WTC11 (cell line): ENCODE measurements around the gene FGD2. TPM values are rescaled to one million over a fixed set of nuclear protein-coding genes. Genes with fewer than 3 reads are reported as not detected.
"Not testable (repeated sequence)": the region's sequence is repeated elsewhere in the genome, so short reads cannot be mapped to it uniquely, and the experiment has no call there.

Source experiments
- ATAC-seq: fragments of 200-7000 bp; cut with Tn5 transposase; 2 replicates; pipeline ENCODE4 v1.10.0; 2021; ENCODE audit warnings: mild to moderate bottlenecking, moderate library complexity
- CTCF ChIA-PET: fragments of 300-600 bp; sonication (Branson Sonifier 250); formaldehyde crosslinking; loops from one replicate; lab custom pipeline; 2021; ENCODE audit warnings: antibody characterized with exemption; lab: Charles Lee
- POLR2A ChIA-PET: fragments of 350-600 bp; sonication (Branson Sonifier 250); formaldehyde crosslinking; loops from one replicate; lab custom pipeline; 2021; ENCODE audit warnings: antibody characterized with exemption; lab: Charles Lee
- DNase-seq: peaks from one replicate; pipeline ENCODE4 v3.0.0; 2021; ENCODE audit warnings: low spot score
- H3K27ac Mint-ChIP-seq: 2 replicates; pipeline ENCODE4 v1.8.0; 2021; ENCODE audit warnings: mixed read lengths
- H3K27me3 Mint-ChIP-seq: 2 replicates; pipeline ENCODE4 v1.8.0; 2021; ENCODE audit warnings: low read depth, mild to moderate bottlenecking, moderate library complexity, mixed read lengths
- H3K36me3 Mint-ChIP-seq: 2 replicates; pipeline ENCODE4 v1.8.0; 2021; ENCODE audit warnings: mixed read lengths
- H3K4me1 Mint-ChIP-seq: 2 replicates; pipeline ENCODE4 v1.8.0; 2022; ENCODE audit warnings: mixed read lengths
- H3K4me3 Mint-ChIP-seq: 2 replicates; pipeline ENCODE4 v1.8.0; 2021; ENCODE audit warnings: mild to moderate bottlenecking, moderate library complexity, mixed read lengths
- H3K9me3 Mint-ChIP-seq: 2 replicates; pipeline ENCODE4 v1.8.0; 2021; ENCODE audit warnings: mixed read lengths
- ATF1 ChIP-seq: sonication (generic); formaldehyde crosslinking; IDR thresholded peaks from 2 replicates; pipeline ENCODE4 v1.8.1; 2023; ENCODE audit warnings: mild to moderate bottlenecking, moderate library complexity, missing genetic modification reagents
- ESRRA ChIP-seq: sonication (generic); formaldehyde crosslinking; IDR thresholded peaks from 2 replicates; pipeline ENCODE4 v1.8.1; 2022; ENCODE audit warnings: mild to moderate bottlenecking, missing genetic modification reagents, borderline replicate concordance
- ETV6 ChIP-seq: sonication (generic); formaldehyde crosslinking; IDR thresholded peaks from 2 replicates; pipeline ENCODE4 v1.8.1; 2022; ENCODE audit warnings: mild to moderate bottlenecking, missing genetic modification reagents
- GTF2I ChIP-seq: fragments of 250-450 bp; sonication (Bioruptor Pico); conservative IDR thresholded peaks from 2 replicates; pipeline ENCODE4 v1.4.0; 2021; ENCODE audit warnings: mild to moderate bottlenecking
- IRF2 ChIP-seq: sonication (generic); formaldehyde crosslinking; IDR thresholded peaks from 2 replicates; pipeline ENCODE4 v1.8.0; 2022; ENCODE audit warnings: low read depth, missing genetic modification reagents, borderline replicate concordance
- MYBL2 ChIP-seq: sonication (generic); formaldehyde crosslinking; IDR thresholded peaks from 2 replicates; pipeline ENCODE4 v1.8.1; 2023; ENCODE audit warnings: mild to moderate bottlenecking, moderate library complexity, missing genetic modification reagents
- PRRX2 ChIP-seq: fragments of 250-450 bp; sonication (Bioruptor Pico); IDR thresholded peaks from 2 replicates; pipeline ENCODE4 v1.8.0; 2021; ENCODE audit warnings: mild to moderate bottlenecking
- RORB ChIP-seq: fragments of 250-450 bp; sonication (Bioruptor Pico); IDR thresholded peaks from 2 replicates; pipeline ENCODE4 v1.9.0; 2021; ENCODE audit warnings: mild to moderate bottlenecking
- SOX15 ChIP-seq: fragments of 250-450 bp; sonication (Bioruptor Pico); IDR thresholded peaks from 2 replicates; pipeline ENCODE4 v1.9.0; 2021; ENCODE audit warnings: mild to moderate bottlenecking
- TCF7 ChIP-seq: sonication (generic); formaldehyde crosslinking; IDR thresholded peaks from 2 replicates; pipeline ENCODE4 v1.8.0; 2022; ENCODE audit warnings: mild to moderate bottlenecking, low read depth, missing genetic modification reagents, moderate library complexity
- TEAD1 ChIP-seq: sonication (generic); formaldehyde crosslinking; IDR thresholded peaks from 2 replicates; pipeline ENCODE4 v1.8.0; 2022; ENCODE audit warnings: mild to moderate bottlenecking, missing genetic modification reagents
- TP53 ChIP-seq: sonication (generic); formaldehyde crosslinking; IDR thresholded peaks from 2 replicates; pipeline ENCODE4 v1.8.1; 2023; ENCODE audit warnings: mild to moderate bottlenecking, missing genetic modification reagents
- ZBTB21 ChIP-seq: sonication (generic); formaldehyde crosslinking; IDR thresholded peaks from 2 replicates; pipeline ENCODE4 v1.8.1; 2023; ENCODE audit warnings: mild to moderate bottlenecking, missing genetic modification reagents, borderline replicate concordance
- ZNF219 ChIP-seq: sonication (generic); formaldehyde crosslinking; IDR thresholded peaks from 2 replicates; pipeline ENCODE4 v1.8.0; 2023; ENCODE audit warnings: missing genetic modification reagents, mild to moderate bottlenecking, borderline replicate concordance
- ZNF512 ChIP-seq: sonication (generic); formaldehyde crosslinking; IDR thresholded peaks from 2 replicates; pipeline ENCODE4 v1.8.1; 2022; ENCODE audit warnings: missing genetic modification reagents, borderline replicate concordance
- ZNF671 ChIP-seq: fragments of 250-450 bp; sonication (Bioruptor Pico); IDR thresholded peaks from 2 replicates; pipeline ENCODE4 v1.8.0; 2021; ENCODE audit warnings: mild to moderate bottlenecking
- total RNA-seq: library from RNA; stranded (reverse); gene quantifications from 3 replicates; pipeline ENCODE4 v1.2.3, GENCODE V29; 2021
- TF ChIP-seq, protein P1 (sequence below): fragments of 250-450 bp; sonication (Bioruptor Pico); IDR thresholded peaks from 2 replicates; pipeline ENCODE4 v1.8.0; 2021; ENCODE audit warnings: mild to moderate bottlenecking
- TF ChIP-seq, protein P2 (sequence below): sonication (generic); formaldehyde crosslinking; IDR thresholded peaks from 2 replicates; pipeline ENCODE4 v1.8.1; 2023; ENCODE audit warnings: mild to moderate bottlenecking, missing genetic modification reagents, moderate library complexity
- TF ChIP-seq, protein P3 (sequence below): sonication (generic); formaldehyde crosslinking; IDR thresholded peaks from 2 replicates; pipeline ENCODE4 v1.8.0; 2023; ENCODE audit warnings: missing genetic modification reagents, mild to moderate bottlenecking, borderline replicate concordance

The FGD2 gene
- total RNA-seq, 1 experiment from 2014 or later: 0.31 TPM

DNA sequence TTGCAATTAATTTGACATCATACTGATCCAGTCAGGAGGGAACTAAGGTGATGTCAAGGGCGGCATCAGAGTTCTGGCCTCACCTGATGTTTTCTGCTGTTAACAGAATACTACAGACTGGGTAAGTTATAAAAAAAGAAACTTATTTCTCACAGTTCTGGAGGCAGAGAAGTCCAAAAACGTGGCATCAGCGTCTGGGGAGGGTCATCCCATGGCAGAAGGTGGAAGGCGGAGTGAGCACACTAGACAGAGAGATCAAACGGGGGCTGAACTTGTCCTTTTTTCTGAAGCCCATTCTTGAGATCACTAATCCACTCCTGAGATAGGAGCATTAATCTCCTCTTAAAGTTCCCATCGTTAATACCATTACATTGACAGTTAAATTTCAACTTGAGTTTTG is 16.2 kb upstream of the FGD2 start:
- Mint-ChIP-seq H3K4me1 (peaks cover 9% of the 10 kb centered on the region), H3K4me3 (no peak overlapping the region), H3K27ac (no peak overlapping the region)
- ATAC-seq: no peak
- TF ChIP-seq GTF2I (CRISPR knock-in tag) (no peak), IRF2 (CRISPR knock-in tag) (no peak), ZNF512 (CRISPR knock-in tag) (no peak), TP53 (CRISPR knock-in tag) (no peak), MYBL2 (CRISPR knock-in tag) (no peak), SOX15 (CRISPR knock-in tag) (no peak), TEAD1 (CRISPR knock-in tag) (no peak)
- TF ChIP-seq, protein P1, sequence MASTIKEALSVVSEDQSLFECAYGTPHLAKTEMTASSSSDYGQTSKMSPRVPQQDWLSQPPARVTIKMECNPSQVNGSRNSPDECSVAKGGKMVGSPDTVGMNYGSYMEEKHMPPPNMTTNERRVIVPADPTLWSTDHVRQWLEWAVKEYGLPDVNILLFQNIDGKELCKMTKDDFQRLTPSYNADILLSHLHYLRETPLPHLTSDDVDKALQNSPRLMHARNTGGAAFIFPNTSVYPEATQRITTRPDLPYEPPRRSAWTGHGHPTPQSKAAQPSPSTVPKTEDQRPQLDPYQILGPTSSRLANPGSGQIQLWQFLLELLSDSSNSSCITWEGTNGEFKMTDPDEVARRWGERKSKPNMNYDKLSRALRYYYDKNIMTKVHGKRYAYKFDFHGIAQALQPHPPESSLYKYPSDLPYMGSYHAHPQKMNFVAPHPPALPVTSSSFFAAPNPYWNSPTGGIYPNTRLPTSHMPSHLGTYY (CRISPR knock-in tag): no peak
- TF ChIP-seq, protein P2, sequence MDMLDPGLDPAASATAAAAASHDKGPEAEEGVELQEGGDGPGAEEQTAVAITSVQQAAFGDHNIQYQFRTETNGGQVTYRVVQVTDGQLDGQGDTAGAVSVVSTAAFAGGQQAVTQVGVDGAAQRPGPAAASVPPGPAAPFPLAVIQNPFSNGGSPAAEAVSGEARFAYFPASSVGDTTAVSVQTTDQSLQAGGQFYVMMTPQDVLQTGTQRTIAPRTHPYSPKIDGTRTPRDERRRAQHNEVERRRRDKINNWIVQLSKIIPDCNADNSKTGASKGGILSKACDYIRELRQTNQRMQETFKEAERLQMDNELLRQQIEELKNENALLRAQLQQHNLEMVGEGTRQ: no peak
- TF ChIP-seq, all 79 proteins: peak for 0
- DNase-seq: no peak
- Mint-ChIP-seq H3K36me3 (no peaks in the 10 kb centered on the region), H3K9me3 (0 out of 2 replicates have a peak, but pooled peaks cover 3% of the 10 kb centered on the region), H3K27me3 (no peaks in the 10 kb centered on the region)
- CTCF ChIA-PET: interaction anchor here (1.1 to 1.6 kb wide), 2 partner anchors 29 to 104 kb away, joined by 3 read pairs; no protein-coding TSS in a partner anchor
- POLR2A ChIA-PET: no interaction called here

DNA sequence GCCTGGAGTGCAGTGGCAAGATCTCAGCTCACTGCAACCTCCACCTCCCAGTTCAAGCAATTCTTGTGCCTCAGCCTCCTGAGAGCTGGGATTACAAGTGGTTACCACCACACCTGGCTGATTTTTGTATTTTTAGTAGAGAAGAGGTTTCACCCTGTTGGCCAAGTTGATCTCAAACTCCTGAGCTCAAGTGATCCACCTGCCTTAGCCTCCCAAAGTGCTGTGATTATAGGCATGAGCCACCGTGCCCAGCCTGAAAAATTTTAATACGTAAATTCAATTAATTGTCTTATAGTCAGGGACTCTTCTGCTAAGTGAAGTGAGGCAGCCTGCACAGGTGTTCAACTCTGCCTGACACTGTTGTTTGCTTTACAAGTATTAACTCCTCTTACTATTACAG is 15.1 kb upstream of the FGD2 start:
- ATAC-seq, DNase-seq, POLR2A ChIA-PET, H3K27ac Mint-ChIP-seq, H3K4me1 Mint-ChIP-seq, H3K9me3 Mint-ChIP-seq, H3K4me3 Mint-ChIP-seq, H3K27me3 Mint-ChIP-seq, H3K36me3 Mint-ChIP-seq: not testable (repeated sequence)
- CTCF ChIA-PET: interaction anchor here (1.1 to 1.6 kb wide), 2 partner anchors 28 to 105 kb away, joined by 3 read pairs; no protein-coding TSS in a partner anchor

DNA sequence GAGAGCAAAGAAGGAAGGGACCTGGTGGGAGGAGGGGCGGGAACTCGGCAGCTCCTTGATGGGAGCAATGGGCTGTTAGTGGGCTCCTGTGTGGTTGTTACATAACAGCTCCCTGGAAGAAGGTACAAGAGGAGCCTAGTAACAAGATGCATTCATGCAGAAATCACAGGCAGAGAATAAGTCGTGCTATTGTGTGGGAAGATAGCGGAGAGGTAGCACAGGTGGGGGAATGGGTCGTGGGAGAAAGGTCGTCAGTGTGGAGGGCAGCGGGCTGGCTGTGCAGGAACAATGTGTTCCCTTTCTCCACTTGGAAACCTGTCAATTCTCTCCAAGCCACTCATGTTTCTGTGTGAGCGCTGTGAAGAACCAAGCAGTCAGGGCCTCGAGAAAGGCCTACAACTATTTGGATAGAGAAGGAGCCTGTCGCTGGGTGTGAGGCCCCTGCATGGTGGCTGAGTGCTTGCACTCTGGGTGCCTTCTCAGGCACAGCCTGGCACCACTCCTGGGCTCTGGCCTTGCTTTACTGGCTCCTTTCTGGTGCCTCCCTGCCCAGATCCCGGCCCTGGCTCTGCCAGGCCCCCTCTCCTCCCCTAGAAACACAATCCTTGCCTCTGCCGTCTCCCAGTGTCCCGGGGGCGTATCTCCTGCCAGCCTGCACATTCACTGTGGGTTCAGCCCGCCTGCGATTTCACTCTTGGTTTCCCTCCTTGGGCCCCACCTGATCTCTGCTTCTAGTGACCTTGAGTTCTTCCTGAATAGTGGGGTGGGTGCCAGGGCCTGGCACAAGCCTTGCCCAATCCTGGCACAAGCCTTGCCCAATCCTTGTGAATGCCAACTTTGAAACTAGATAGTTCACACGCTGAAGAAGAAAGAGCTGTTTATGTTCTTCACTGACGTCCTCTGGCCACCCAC is 7.4 kb upstream of the FGD2 start:
- Mint-ChIP-seq H3K4me3 (no peak overlapping the region), H3K27me3 (no peaks in the 10 kb centered on the region), H3K27ac (no peak overlapping the region), H3K36me3 (no peaks in the 10 kb centered on the region), H3K9me3 (no peaks in the 10 kb centered on the region), H3K4me1 (peaks cover 22% of the 10 kb centered on the region)
- ATAC-seq (0 out of 2 replicates have a peak, but pooled peaks have one; percentile 43), DNase-seq (no peak)
- POLR2A ChIA-PET: interaction anchor here (0.7 kb wide), 1 partner anchor 224 kb away, joined by 3 read pairs; no protein-coding TSS in a partner anchor
- CTCF ChIA-PET: interaction anchor here (0.6 to 3.2 kb wide), 4 partner anchors 9 to 212 kb away, joined by 3 to 24 read pairs (median 4); no protein-coding TSS in a partner anchor
- TF ChIP-seq ZNF671 (CRISPR knock-in tag): no peak
- no peak for TF ChIP-seq SOX15 (CRISPR knock-in tag)
- TF ChIP-seq ZBTB21 (CRISPR knock-in tag): no peak
- no peak for TF ChIP-seq TEAD1 (CRISPR knock-in tag)
- TF ChIP-seq, protein P2: no peak
- no peak for TF ChIP-seq ETV6 (CRISPR knock-in tag)
- no peak for TF ChIP-seq PRRX2 (CRISPR knock-in tag)
- no peak for TF ChIP-seq TP53 (CRISPR knock-in tag)
- TF ChIP-seq, protein P1 (CRISPR knock-in tag): no peak
- no peak for TF ChIP-seq RORB (CRISPR knock-in tag)
- TF ChIP-seq TCF7 (CRISPR knock-in tag): no peak
- no peak for TF ChIP-seq ESRRA (CRISPR knock-in tag)
- TF ChIP-seq, protein P3, sequence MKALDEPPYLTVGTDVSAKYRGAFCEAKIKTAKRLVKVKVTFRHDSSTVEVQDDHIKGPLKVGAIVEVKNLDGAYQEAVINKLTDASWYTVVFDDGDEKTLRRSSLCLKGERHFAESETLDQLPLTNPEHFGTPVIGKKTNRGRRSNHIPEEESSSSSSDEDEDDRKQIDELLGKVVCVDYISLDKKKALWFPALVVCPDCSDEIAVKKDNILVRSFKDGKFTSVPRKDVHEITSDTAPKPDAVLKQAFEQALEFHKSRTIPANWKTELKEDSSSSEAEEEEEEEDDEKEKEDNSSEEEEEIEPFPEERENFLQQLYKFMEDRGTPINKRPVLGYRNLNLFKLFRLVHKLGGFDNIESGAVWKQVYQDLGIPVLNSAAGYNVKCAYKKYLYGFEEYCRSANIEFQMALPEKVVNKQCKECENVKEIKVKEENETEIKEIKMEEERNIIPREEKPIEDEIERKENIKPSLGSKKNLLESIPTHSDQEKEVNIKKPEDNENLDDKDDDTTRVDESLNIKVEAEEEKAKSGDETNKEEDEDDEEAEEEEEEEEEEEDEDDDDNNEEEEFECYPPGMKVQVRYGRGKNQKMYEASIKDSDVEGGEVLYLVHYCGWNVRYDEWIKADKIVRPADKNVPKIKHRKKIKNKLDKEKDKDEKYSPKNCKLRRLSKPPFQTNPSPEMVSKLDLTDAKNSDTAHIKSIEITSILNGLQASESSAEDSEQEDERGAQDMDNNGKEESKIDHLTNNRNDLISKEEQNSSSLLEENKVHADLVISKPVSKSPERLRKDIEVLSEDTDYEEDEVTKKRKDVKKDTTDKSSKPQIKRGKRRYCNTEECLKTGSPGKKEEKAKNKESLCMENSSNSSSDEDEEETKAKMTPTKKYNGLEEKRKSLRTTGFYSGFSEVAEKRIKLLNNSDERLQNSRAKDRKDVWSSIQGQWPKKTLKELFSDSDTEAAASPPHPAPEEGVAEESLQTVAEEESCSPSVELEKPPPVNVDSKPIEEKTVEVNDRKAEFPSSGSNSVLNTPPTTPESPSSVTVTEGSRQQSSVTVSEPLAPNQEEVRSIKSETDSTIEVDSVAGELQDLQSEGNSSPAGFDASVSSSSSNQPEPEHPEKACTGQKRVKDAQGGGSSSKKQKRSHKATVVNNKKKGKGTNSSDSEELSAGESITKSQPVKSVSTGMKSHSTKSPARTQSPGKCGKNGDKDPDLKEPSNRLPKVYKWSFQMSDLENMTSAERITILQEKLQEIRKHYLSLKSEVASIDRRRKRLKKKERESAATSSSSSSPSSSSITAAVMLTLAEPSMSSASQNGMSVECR: no peak
- TF ChIP-seq ATF1: no peak
- no peak for TF ChIP-seq ZNF219 (CRISPR knock-in tag)
